Hematopoietic multipotent progenitor cell (in vitro differentiated cells): Measurements from ENCODE around the gene MALRD1. TPM values are rescaled to one million over a fixed set of nuclear protein-coding genes. Genes with fewer than 3 reads are reported as not detected.
"Not testable (repeated sequence)": the region's sequence is repeated elsewhere in the genome, so short reads cannot be mapped to it uniquely, and the experiment has no call there.

Source experiments
- DNase-seq, 3 donors: peaks; one replicate each; pipeline ENCODE4 v3.0.0-alpha.2; 2011 to 2015; ENCODE audit warnings: low read depth in 2 of 3, low spot score in 2 of 3
- small RNA-seq: library from RNA; depleted of rRNA; stranded (forward); fragments of <200 nt; gene quantifications from one replicate; pipeline ENCODE3, GENCODE V24; 2012
- total RNA-seq: library from RNA; depleted of rRNA; stranded (reverse); fragments of >200 nt; gene quantifications from one replicate; pipeline ENCODE4 v1.2.3, GENCODE V29; 2012

MALRD1 gene
- total RNA-seq, 1 donor: 35.5 TPM

DNA sequence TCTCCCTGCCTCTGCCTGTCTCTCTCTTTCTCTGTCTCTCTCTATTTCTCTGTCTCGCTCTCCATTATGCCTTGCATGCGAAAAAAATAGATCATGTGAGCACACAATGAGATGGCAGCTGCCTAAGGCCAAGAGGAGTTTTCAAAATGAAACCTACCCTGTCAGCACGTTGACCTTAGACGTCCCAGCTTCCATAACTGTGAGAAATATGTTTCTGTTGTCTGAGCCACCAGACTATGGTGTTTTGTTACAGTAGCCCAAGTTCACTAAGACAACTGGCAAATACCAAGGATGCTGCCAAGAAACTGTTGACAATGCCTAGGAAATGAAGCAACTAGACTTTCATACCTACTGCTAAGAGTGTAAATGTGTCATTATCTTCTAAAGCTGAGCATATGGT, 697.1 kb downstream of the MALRD1 start:
- DNase-seq: no peak

DNA sequence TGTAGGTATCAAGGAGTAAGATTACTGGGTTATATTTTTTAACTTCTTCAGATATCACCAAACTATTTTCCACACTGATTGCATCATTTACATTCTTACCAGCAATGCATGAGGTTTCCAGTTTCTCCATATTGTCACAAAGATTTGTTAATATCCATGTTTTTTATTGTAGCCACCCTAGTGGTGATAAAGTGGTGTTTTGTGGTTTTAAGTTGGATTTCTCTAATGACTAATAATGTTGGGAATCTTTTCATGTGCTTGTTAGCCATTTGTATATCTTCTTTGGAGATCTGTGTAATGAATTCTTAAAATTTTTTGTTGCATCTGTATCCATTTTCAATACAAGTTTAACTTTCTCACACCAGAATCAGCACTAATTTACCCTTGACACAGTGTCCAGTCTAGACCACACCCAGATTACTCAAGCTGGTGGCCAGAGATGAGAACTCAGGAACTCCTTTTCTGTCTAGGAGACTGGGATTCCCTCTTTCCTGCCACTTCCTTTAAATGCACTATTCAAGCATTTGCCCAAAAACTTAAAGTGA, 700.7 kb downstream of the MALRD1 start:
- no peak for DNase-seq

DNA sequence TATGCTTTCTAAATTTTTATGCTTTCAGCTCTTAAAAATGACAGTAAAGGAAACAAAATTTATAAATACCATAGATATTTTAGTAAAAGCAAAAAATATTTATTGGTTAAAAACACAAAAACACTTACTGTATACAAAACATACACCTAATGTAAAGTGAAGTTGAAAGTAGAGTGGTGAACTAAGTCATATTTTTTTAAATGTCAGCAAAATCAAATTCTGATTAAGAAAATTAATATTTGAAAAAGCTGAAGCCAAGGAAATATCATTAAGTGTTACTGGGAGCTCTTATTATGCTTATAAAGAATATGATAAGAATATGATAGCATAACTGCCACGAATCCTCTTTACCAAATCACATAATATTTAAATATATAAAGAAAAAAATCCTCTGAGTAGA, 702.4 kb downstream of the MALRD1 start:
- no peak for DNase-seq

DNA sequence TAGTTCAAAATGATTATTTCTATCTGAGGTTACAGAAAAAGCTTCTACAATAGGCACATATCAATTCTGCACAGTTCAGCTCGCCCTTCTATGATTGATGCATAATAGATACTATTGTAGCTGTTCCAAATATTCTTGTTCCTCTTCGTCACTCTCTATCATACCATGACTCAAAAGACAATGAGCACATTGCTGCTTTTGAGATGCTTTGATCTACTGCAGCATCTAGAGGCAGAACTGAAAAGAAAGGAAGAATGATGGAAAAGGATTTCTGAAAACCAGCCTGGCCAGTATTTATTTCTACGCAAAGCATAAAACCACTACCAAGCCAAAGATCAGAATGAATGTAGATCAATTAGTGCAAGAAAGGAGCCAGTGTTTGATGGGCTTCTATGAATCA, 708.3 kb downstream of the MALRD1 start:
- DNase-seq: no peak

DNA sequence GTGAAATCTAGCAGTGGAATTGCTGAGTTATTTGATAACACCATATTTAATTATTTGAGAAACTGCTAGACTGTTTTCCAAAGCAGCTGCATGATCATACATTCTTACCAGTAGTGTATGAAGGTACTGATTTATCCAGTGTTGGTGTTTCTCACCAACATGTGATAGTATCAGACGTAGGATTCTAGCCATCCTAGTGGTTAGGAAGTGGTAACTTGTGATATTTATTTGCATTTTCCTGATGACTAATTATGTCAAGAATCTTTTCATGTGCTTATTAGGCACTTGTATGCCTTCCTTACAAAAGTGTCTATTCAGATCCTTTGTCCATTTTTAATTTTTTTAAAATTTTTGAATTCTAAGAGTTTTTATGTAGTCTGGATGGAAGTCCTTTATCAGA, 713.4 kb downstream of the MALRD1 start:
- DNase-seq: no peak

DNA sequence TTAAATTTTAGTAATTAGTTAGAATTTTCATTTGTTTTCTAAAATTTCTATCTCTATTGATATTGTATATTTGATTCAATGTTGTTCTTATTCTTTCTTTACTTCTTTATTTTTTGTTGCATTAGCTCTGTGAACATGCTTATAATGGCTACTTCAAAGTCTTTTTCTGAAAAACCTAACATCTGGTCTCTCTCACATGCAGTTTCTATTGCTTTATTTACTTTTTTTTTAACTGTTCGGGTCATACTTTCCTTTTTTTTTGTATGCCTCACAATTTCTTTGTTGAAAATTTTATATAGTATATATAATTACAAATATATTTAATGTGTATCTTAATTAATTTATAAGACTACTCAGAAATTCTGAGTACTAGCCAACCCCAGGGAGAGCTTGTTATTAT, 715.5 kb downstream of the MALRD1 start:
- no peak for DNase-seq

DNA sequence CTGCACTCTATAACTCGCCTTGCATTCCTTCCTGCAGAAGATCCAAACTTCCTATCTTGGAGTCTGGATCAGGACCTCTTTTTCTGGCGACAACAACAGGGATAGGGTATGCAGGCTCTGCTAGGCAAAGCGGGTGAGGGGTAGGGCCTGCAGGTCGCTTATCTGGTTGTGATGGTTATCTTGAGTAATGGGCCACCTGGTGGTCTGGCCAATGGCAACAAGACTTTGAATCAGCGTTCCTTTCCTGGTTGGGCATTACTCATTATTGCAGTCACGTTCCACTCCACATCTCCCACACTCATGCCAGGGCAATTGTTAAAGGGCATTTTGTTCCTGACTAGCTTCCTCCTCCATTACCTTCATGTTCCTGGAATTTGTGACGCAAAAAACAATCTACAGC, 719.3 kb downstream of the MALRD1 start:
- no peak for DNase-seq

DNA sequence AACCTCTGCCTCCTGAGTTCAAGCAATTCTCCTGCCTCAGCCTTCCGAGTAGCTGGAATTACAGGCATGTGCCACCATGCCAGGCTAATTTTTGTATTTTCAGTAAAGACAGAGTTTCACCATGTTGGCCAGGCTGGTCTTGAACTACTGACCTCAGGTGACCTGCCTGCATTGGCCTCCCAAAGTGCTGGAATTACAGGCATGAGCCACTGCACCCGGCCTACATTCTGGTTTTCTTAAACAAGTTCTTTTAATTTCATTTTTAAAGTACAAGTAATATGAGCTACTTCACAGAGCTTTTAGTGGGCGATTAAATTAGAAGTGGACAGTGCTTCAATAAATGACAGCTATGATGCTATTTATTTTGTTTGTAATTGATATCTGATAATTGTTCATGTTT, 721.2 kb downstream of the MALRD1 start:
- not testable (repeated sequence) for DNase-seq

DNA sequence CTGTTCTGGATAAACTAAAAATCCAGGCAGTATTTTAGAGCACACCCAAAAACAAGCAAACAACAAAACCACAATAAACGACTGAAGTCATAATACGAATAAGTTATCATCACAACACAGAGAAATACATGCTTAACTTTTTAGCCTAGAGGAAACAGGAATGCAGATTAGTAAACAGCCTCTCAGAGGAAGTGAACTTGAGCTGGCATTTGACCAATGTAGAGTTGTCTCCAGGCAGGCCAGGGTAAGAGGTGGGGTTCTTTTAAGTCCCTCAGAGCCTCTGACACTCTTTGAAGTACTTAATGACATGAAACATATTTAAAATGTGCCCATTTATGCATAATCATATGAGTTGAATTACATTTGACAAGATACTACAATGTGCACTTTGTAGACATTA, 724.4 kb downstream of the MALRD1 start:
- peak in 1 of 3 donors; percentile 59 for DNase-seq

DNA sequence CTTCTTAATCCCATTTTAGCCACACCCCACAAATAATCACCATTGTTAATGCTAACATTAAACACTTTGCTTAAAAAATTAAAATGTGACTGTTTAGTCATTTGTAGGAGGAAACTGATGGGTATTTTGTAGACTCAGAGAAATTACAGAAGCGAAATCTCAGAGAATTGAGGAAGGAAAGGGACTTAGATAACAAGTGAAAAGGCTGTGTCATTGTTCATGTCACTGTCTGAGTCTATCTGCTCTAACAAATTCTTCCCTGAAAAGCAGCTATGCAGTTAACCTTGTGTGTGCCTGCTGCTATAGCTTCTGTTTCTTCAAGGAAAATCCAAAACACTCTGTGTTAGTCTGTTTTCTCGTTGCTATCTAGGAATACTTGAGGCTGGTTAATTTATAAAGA, 726.7 kb downstream of the MALRD1 start:
- peak in 2 of 3 donors; percentile 40 to 66 for DNase-seq

DNA sequence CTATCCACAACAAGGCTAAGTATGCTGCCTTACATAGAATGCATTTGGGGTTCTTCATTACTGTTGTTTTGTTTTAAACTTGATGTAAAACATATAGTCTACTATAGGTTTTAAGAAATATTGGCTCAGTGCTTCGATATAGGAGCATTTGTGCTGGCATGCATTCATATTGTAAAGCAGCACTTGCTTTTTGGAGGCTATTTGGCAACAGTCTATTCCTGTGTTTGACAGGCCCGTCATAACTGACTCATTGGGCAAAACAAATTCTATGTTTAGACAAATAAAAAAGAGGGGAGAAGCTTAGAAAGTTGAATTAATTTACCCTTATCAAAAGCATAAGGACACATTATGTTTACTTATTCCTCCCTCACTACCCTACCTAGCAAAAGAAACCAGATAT, 729.2 kb downstream of the MALRD1 start:
- no peak for DNase-seq

DNA sequence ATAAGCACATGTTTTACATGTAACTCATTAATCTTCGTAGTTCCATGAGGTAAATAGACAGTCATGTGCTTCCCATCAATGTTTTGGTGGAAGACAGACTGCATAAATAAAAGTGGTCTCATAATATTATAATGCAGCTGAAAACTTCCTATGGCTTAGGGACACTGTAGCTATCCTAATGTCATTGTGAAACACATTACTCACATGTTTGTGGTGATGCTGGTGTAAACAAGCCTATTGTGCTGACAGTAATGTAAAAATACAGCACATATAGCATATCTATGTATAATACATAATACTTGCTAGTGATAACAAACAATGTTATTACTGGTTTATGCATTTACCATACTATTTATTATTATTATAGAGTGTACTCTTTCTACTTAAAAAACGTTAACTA, 730.4 kb downstream of the MALRD1 start:
- DNase-seq: no peak

DNA sequence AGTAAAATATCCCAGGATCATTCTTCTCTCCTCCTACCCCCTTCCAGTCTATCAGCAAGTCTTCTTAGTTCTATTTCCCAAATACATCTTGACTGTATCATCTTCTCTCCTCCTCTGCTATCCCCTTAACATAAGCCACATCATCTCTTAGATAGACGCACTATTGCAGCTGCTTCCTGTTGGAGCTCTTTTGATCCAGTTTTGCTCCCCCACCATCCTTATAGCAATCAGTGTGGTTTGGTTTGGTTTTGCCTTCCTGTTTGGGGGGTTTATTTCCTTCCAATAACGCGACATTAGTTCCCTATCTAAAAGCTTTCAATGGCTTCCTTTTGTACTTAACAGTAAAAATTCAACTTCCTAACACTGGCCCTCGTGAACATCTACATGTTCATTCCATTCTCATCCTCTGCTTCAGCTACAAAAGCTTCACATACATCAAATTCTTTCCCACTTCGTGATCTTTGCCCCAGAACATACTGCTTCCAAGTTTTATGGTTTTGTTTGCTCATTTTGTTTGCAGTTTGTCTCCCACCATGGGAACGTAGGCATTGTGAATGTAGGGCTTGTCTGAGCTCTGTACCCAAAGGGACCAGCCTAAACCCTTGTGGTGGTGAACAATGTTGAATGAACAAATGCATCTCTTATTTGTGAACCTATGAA, 734.0 kb downstream of the MALRD1 start:
- DNase-seq: peak in 1 of 3 donors; percentile 46

DNA sequence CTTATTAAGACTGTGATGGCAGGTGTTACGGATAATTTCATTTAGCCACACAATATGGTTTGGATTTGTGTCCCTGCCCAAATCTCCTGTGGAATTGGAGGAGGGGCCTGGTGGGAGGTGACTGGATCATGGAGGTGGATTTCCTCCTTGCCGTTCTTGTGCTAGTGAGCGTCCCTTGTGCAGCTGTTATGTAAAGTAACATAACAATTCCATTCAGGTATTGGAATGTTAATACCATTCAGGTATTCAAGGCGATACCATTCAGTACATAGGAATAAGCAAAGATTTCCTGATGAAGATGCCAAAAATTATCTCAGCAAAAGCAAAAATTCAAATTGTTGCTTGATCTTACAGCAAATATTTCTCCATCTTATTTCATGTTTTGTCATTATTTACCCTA, 735.1 kb downstream of the MALRD1 start:
- DNase-seq: no peak

Small RNA genes within 50 kb of the gene (small RNA-seq; reads per million reads assigned to genes)
- gene AL354695.1 (not detected), gene HMGN1P20 (not detected), gene RF00012 (0.61 reads per million), gene RNA5SP303 (0.47 reads per million)
